ENCODE measurements around the gene SH3GL3.

The SH3GL3 gene

GRCh38 chr15:83554558-83554957 lies 107.4 kb downstream of the SH3GL3 start:
- Mint-ChIP-seq H3K4me3 (no peak overlapping the region), H3K9me3 (no peaks in the 10 kb centered on the region), H3K27ac (no peak overlapping the region), H3K27me3 (ENCODE audit: low read depth) (peaks cover 4% of the 10 kb centered on the region), H3K4me1 (no peaks in the 10 kb centered on the region), H3K36me3 (ENCODE audit: low read depth) (no peaks in the 10 kb centered on the region)
- no peak for TF ChIP-seq CTCF (IDR thresholded peaks at IDR 0.05; ENCODE audit: unreplicated experiment in 3 of 3)

- no peak overlapping the region for H3K4me3 Mint-ChIP-seq
Observed at GRCh38 chr15:83555383-83555782, 108.2 kb downstream of the SH3GL3 start.

GRCh38 chr15:83556068-83556467 lies 108.9 kb downstream of the SH3GL3 start:
- TF ChIP-seq CTCF (IDR thresholded peaks at IDR 0.05; ENCODE audit: unreplicated experiment in 3 of 3), result no peak
- peaks cover 4% of the 10 kb centered on the region for H3K27me3 Mint-ChIP-seq (ENCODE audit: low read depth)
- no peak overlapping the region for H3K27ac Mint-ChIP-seq
- H3K4me3 Mint-ChIP-seq, result no peak overlapping the region
- H3K4me1 Mint-ChIP-seq, result no peaks in the 10 kb centered on the region
- H3K36me3 Mint-ChIP-seq (ENCODE audit: low read depth), result no peaks in the 10 kb centered on the region
- no peaks in the 10 kb centered on the region for H3K9me3 Mint-ChIP-seq

More at GRCh38 chr15:83555383-83555782, 108.2 kb downstream of the SH3GL3 start:
- H3K4me1 Mint-ChIP-seq, result no peaks in the 10 kb centered on the region
- no peaks in the 10 kb centered on the region for H3K9me3 Mint-ChIP-seq
- no peak overlapping the region for H3K27ac Mint-ChIP-seq
- peaks cover 4% of the 10 kb centered on the region for H3K27me3 Mint-ChIP-seq (ENCODE audit: low read depth)
- TF ChIP-seq CTCF (IDR thresholded peaks at IDR 0.05; ENCODE audit: unreplicated experiment in 3 of 3), result no peak
- H3K36me3 Mint-ChIP-seq (ENCODE audit: low read depth), result no peaks in the 10 kb centered on the region

- no peaks in the 10 kb centered on the region for H3K9me3 Mint-ChIP-seq
- no peaks in the 10 kb centered on the region for H3K4me1 Mint-ChIP-seq
- no peaks in the 10 kb centered on the region for H3K36me3 Mint-ChIP-seq (ENCODE audit: low read depth)
- no peak overlapping the region for H3K4me3 Mint-ChIP-seq
- no peak for TF ChIP-seq CTCF (IDR thresholded peaks at IDR 0.05; ENCODE audit: unreplicated experiment in 3 of 3)
- H3K27ac Mint-ChIP-seq, result no peak overlapping the region
- H3K27me3 Mint-ChIP-seq (ENCODE audit: low read depth), result peaks cover 4% of the 10 kb centered on the region
Observed at GRCh38 chr15:83556754-83557153, 109.6 kb downstream of the SH3GL3 start.

- no peaks in the 10 kb centered on the region for H3K9me3 Mint-ChIP-seq
- H3K36me3 Mint-ChIP-seq (ENCODE audit: low read depth), result no peaks in the 10 kb centered on the region
- peaks cover 5% of the 10 kb centered on the region for H3K27me3 Mint-ChIP-seq (ENCODE audit: low read depth)
- H3K27ac Mint-ChIP-seq, result no peak overlapping the region
- no peak overlapping the region for H3K4me3 Mint-ChIP-seq
- no peak for TF ChIP-seq CTCF (IDR thresholded peaks at IDR 0.05; ENCODE audit: unreplicated experiment in 3 of 3)
- no peaks in the 10 kb centered on the region for H3K4me1 Mint-ChIP-seq
Observed at GRCh38 chr15:83558146-83558545, 111.0 kb downstream of the SH3GL3 start.

GRCh38 chr15:83559310-83559966 lies 112.3 kb downstream of the SH3GL3 start:
- Mint-ChIP-seq H3K27ac (no peak overlapping the region), H3K27me3 (ENCODE audit: low read depth) (peaks cover 11% of the 10 kb centered on the region), H3K9me3 (no peaks in the 10 kb centered on the region), H3K36me3 (ENCODE audit: low read depth) (no peaks in the 10 kb centered on the region), H3K4me3 (no peak overlapping the region), H3K4me1 (no peaks in the 10 kb centered on the region)
- peak; percentile 69 to 85 (median 78) for TF ChIP-seq CTCF (IDR thresholded peaks at IDR 0.05; ENCODE audit: unreplicated experiment in 3 of 3)

Measured in nephron (organoid).